Measurements from ENCODE around the gene NOL3.

DNA sequence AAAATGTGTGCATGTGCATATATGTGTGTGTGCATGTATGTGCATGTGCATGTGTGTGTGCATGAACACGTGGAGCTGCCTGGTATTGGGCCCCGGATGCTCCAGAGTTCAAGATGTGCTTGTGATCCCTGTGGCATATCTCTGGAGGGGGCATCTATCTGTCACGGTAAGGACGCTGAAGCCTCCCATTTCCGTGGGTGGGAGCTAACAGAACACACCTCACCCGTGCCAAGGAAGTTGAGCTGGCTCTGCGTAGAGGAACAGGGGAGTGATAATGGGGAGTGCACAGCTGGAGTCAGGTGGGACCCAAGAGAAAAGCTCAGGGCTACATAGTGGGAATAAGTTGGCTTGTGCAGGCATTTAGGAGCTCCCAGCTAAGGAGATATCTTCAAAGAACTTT, 41.3 kb downstream of the NOL3 start:
- TF ChIP-seq, protein P1, sequence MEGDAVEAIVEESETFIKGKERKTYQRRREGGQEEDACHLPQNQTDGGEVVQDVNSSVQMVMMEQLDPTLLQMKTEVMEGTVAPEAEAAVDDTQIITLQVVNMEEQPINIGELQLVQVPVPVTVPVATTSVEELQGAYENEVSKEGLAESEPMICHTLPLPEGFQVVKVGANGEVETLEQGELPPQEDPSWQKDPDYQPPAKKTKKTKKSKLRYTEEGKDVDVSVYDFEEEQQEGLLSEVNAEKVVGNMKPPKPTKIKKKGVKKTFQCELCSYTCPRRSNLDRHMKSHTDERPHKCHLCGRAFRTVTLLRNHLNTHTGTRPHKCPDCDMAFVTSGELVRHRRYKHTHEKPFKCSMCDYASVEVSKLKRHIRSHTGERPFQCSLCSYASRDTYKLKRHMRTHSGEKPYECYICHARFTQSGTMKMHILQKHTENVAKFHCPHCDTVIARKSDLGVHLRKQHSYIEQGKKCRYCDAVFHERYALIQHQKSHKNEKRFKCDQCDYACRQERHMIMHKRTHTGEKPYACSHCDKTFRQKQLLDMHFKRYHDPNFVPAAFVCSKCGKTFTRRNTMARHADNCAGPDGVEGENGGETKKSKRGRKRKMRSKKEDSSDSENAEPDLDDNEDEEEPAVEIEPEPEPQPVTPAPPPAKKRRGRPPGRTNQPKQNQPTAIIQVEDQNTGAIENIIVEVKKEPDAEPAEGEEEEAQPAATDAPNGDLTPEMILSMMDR (conservative IDR thresholded peaks at IDR 0.05; ENCODE audit: low read length), result no peak
- no peak for TF ChIP-seq EZH2phosphoT487 (IDR thresholded peaks at IDR 0.05; ENCODE audit: borderline replicate concordance)
